ENCODE results near the gene ZNF80.
"Not testable (repeated sequence)": the region's sequence is repeated elsewhere in the genome, so short reads cannot be mapped to it uniquely, and the experiment has no call there.

The ZNF80 gene

GRCh38 chr3:114237478-114237877 is at the start of gene ZNF80:
ZNF80 (minus strand) TSS chr3:114237578; CDS start chr3:114237074, 504 bp downstream.
- not testable (repeated sequence) for DNase-seq

GRCh38 chr3:114286266-114286665 is 48.9 kb upstream of the ZNF80 start:
- no peak for DNase-seq

- DNase-seq: no peak
Observed at GRCh38 chr3:114285648-114286230, 48.4 kb upstream of the ZNF80 start.

GRCh38 chr3:114284644-114285043 is 47.3 kb upstream of the ZNF80 start:
- DNase-seq: no peak

- DNase-seq: not testable (repeated sequence)
Observed at GRCh38 chr3:114276856-114277255, 39.5 kb upstream of the ZNF80 start.

- no peak for DNase-seq
Observed at GRCh38 chr3:114274929-114275328, 37.6 kb upstream of the ZNF80 start.

GRCh38 chr3:114272271-114272670 is 34.9 kb upstream of the ZNF80 start:
- no peak for DNase-seq

- DNase-seq: no peak
Observed at GRCh38 chr3:114270019-114270418, 32.6 kb upstream of the ZNF80 start.

GRCh38 chr3:114260152-114260551 is 22.8 kb upstream of the ZNF80 start:
- DNase-seq: no peak

- DNase-seq: no peak
Observed at GRCh38 chr3:114259566-114259965, 22.2 kb upstream of the ZNF80 start.

GRCh38 chr3:114253505-114253904 is 16.1 kb upstream of the ZNF80 start:
- DNase-seq: no peak

- no peak for DNase-seq
Observed at GRCh38 chr3:114252954-114253353, 15.6 kb upstream of the ZNF80 start.

GRCh38 chr3:114242947-114243346 is 5.6 kb upstream of the ZNF80 start:
- DNase-seq: no peak

GRCh38 chr3:114241262-114241661 is 3.9 kb upstream of the ZNF80 start:
- no peak for DNase-seq

- DNase-seq: not testable (repeated sequence)
Observed at GRCh38 chr3:114238146-114238785, 888 bp upstream of the ZNF80 start.

- DNase-seq: no peak
Observed at GRCh38 chr3:114235431-114235830, 1.9 kb downstream of the ZNF80 start.

GRCh38 chr3:114234745-114235144 is 2.6 kb downstream of the ZNF80 start:
- no peak for DNase-seq

- no peak for DNase-seq
Observed at GRCh38 chr3:114231616-114232015, 5.8 kb downstream of the ZNF80 start.

GRCh38 chr3:114227076-114227475 is 10.3 kb downstream of the ZNF80 start:
- no peak for DNase-seq

GRCh38 chr3:114226313-114226712 is 11.1 kb downstream of the ZNF80 start:
- no peak for DNase-seq

GRCh38 chr3:114223143-114223542 is 14.2 kb downstream of the ZNF80 start:
- DNase-seq: no peak

- DNase-seq: no peak
Observed at GRCh38 chr3:114221881-114222264, 15.5 kb downstream of the ZNF80 start.

GRCh38 chr3:114221165-114221880 is 16.1 kb downstream of the ZNF80 start:
- no peak for DNase-seq

GRCh38 chr3:114219741-114220140 is 17.6 kb downstream of the ZNF80 start:
- DNase-seq: no peak
